B cell (primary cell): Measurements from ENCODE around the gene TMEM30B. TPM values are rescaled to one million over a fixed set of nuclear protein-coding genes. Genes with fewer than 3 reads are reported as not detected.

Experiments
- ATAC-seq: fragments of 200-7000 bp; cut with Tn5 transposase; one replicate; pipeline ENCODE4 v1.10.0; 2021; ENCODE audit warnings: low read depth, mild to moderate bottlenecking, moderate number of reproducible peaks, moderate library complexity
- CTCF ChIA-PET: fragments of 350-600 bp; sonication (Branson Sonifier 250); formaldehyde crosslinking; loops from one replicate; lab custom pipeline; 2021; ENCODE audit warnings: antibody characterized with exemption, inconsistent platforms; lab: Charles Lee
- POLR2A ChIA-PET: fragments of 350-600 bp; sonication (Branson Sonifier 250); formaldehyde crosslinking; loops from one replicate; lab custom pipeline; 2021; ENCODE audit warnings: antibody characterized with exemption; lab: Charles Lee
- DNase-seq: peaks from one replicate; pipeline ENCODE4 v3.0.0; 2013
- H2AFZ ChIP-seq: 2 replicates; pipeline ENCODE4 v1.6.1; 2012; ENCODE audit warnings: mild to moderate bottlenecking, low read depth, low read length; ENCODE audit not compliant: insufficient read depth, poor library complexity, severe bottlenecking
- H3K27ac ChIP-seq, 2 donors: 1 replicate in 1 of 2; 2 replicates in 1 of 2; pipeline ENCODE4 v1.5.1; 2012 to 2013; ENCODE audit warnings: low read length in 2 of 2, mild to moderate bottlenecking in 2 of 2, moderate library complexity in 1 of 2
- H3K27me3 ChIP-seq, 4 experiments: fragments of 200-600 bp in 1 of 4; sonication (generic) in 1 of 4; replicated peaks in 1 of 4; 1 replicate in 2 of 4; 2 replicates in 2 of 4; pipeline versions ENCODE4 v1.6.1 to v1.7.0; 2013 to 2016; ENCODE audit warnings: low read length in 3 of 4, mild to moderate bottlenecking in 2 of 4, mixed read lengths in 1 of 4, moderate library complexity in 1 of 4; ENCODE audit not compliant: insufficient read depth in 4 of 4, control insufficient read depth in 3 of 4; ENCODE audit errors: control extremely low read depth in 1 of 4
- H3K36me3 ChIP-seq, 2 experiments: replicated peaks in 1 of 2; 1 replicate in 1 of 2; 2 replicates in 1 of 2; pipeline versions ENCODE4 v1.6.1 to v1.7.1; 2013; ENCODE audit warnings: low read length in 1 of 2; ENCODE audit not compliant: insufficient read depth in 2 of 2, control insufficient read depth in 1 of 2; ENCODE audit errors: control extremely low read depth in 1 of 2, extremely low read depth in 1 of 2
- H3K4me1 ChIP-seq, 2 donors: fragments of 200-600 bp in 1 of 2; sonication (generic) in 1 of 2; 1 replicate in 1 of 2; 2 replicates in 1 of 2; pipeline versions ENCODE4 v1.5.1 to v1.6.1; 2013 to 2017; ENCODE audit warnings: low read length in 2 of 2; ENCODE audit not compliant: control insufficient read depth in 2 of 2, insufficient read depth in 2 of 2
- H3K4me2 ChIP-seq: replicated peaks from 2 replicates; pipeline ENCODE3; 2012; ENCODE audit warnings: mild to moderate bottlenecking, low read depth, low read length; ENCODE audit not compliant: poor library complexity, severe bottlenecking
- H3K4me3 ChIP-seq, 5 experiments: fragments of 200-600 bp in 1 of 5; sonication (generic) in 1 of 5; 1 replicate in 3 of 5; 2 replicates in 2 of 5; pipeline versions ENCODE4 v1.5.1 to v1.7.0; 2011 to 2016; ENCODE audit warnings: low read length in 4 of 5, mild to moderate bottlenecking in 4 of 5, low read depth in 2 of 5, control low read depth in 1 of 5, moderate library complexity in 1 of 5; ENCODE audit not compliant: insufficient read depth in 1 of 5; ENCODE audit errors: control extremely low read depth in 1 of 5, extremely low read depth in 1 of 5
- H3K79me2 ChIP-seq: fragments of 200-600 bp; sonication (generic); one replicate; pipeline ENCODE4 v1.6.0; 2016; ENCODE audit warnings: low read length; ENCODE audit not compliant: control insufficient read depth, insufficient read depth
- H3K9ac ChIP-seq: fragments of 200-600 bp; sonication (generic); 2 replicates; pipeline ENCODE4 v1.6.1; 2017; ENCODE audit warnings: mild to moderate bottlenecking, low read length, moderate library complexity
- H3K9me3 ChIP-seq, 3 donors: one replicate each; pipeline versions ENCODE4 v1.6.1 to v1.7.1; 2013; ENCODE audit warnings: low read length in 2 of 3; ENCODE audit not compliant: control insufficient read depth in 2 of 3, insufficient read depth in 1 of 3; ENCODE audit errors: control extremely low read depth in 1 of 3
- H4K20me1 ChIP-seq: 2 replicates; pipeline ENCODE4 v1.6.0; 2012; ENCODE audit warnings: mild to moderate bottlenecking, low read length; ENCODE audit not compliant: insufficient read depth, control insufficient read depth, poor library complexity, severe bottlenecking
- H3K27ac Mint-ChIP-seq: one replicate; pipeline ENCODE4 v1.8.0; 2021; ENCODE audit warnings: mixed read lengths
- H3K27me3 Mint-ChIP-seq: one replicate; pipeline ENCODE4 v1.8.0; 2021; ENCODE audit warnings: mixed read lengths
- H3K4me1 Mint-ChIP-seq: one replicate; pipeline ENCODE4 v1.8.0; 2021; ENCODE audit warnings: mixed read lengths
- H3K4me3 Mint-ChIP-seq: one replicate; pipeline ENCODE4 v1.8.0; 2021; ENCODE audit warnings: mixed read lengths
- H3K9me3 Mint-ChIP-seq: one replicate; pipeline ENCODE4 v1.8.0; 2022; ENCODE audit warnings: mixed read lengths; ENCODE audit not compliant: insufficient read depth
- CTCF ChIP-seq: fragments of 200-600 bp; IDR thresholded peaks from one replicate; pipeline ENCODE4 v1.8.0; 2022; ENCODE audit warnings: antibody characterized with exemption, mild to moderate bottlenecking
- EZH2 ChIP-seq: IDR thresholded peaks from 2 replicates; pipeline ENCODE4 v1.6.1; 2012; ENCODE audit warnings: borderline replicate concordance, low read depth, mild to moderate bottlenecking, moderate library complexity, low read length; ENCODE audit not compliant: insufficient read depth, poor library complexity, severe bottlenecking
- WGBS: methylation state at CpG from one replicate; pipeline ENCODE4 v1.1.5; 2013; ENCODE audit warnings: missing lambda C conversion rate; ENCODE audit not compliant: insufficient coverage; 5-methylcytosine and 5-hydroxymethylcytosine counted together
- intact Hi-C: fragments of 100-400 bp; cut with micrococcal nuclease; formaldehyde crosslinking; loops from one replicate; pipeline ENCODE4 v1.10.0; 2022
- polyA minus RNA-seq: library from RNA; depleted of rRNA, polyadenylated mRNA; stranded (reverse); fragments of >200 nt; gene quantifications from 2 replicates; pipeline ENCODE4 v1.2.3, GENCODE V29; 2012
- polyA plus RNA-seq: library from polyadenylated mRNA; depleted of rRNA; stranded (reverse); fragments of >200 nt; gene quantifications from 2 replicates; pipeline ENCODE4 v1.2.3, GENCODE V29; 2012
- total RNA-seq, 2 donors: library from RNA; stranded (reverse); fragments of 120-200 nt in 1 of 2; gene quantifications; 1 replicate in 1 of 2; 2 replicates in 1 of 2; pipeline versions ENCODE4 v1.2.3 to v1.2.4, GENCODE V29; 2013 to 2022

TMEM30B gene
- total RNA-seq = 0.20 and 0.44 TPM in 2 replicates
- 0.05 TPM for total RNA-seq (2013)
- polyA plus RNA-seq = 0.09 and 0.19 TPM in 2 replicates
- polyA minus RNA-seq = 0.26 and 0.29 TPM in 2 replicates

GRCh38 chr14:61281186-61281947 is at the start of gene TMEM30B:
Gene TMEM30B (minus strand): TSS chr14:61281338. CDS start chr14:61281147, 191 bp downstream.
- peaks cover 0 to 4% (median 0%) of the 10 kb centered on the region in 3 donors for H3K9me3 ChIP-seq
- no peak for TF ChIP-seq EZH2
- no peak for TF ChIP-seq CTCF
- peak within 1 kb of the TSS; percentile 83 for H3K4me3 Mint-ChIP-seq
- peak within 1 kb of the TSS; percentile 51 for H3K9ac ChIP-seq
- DNase-seq (no peak), ATAC-seq (no peak)
- intact Hi-C loops = no loop called here
- peak within 1 kb of the TSS; percentile 65 for H3K27ac Mint-ChIP-seq
- peak within 1 kb of the TSS in 4 of 5 experiments; percentile 18 to 53 (median 42) for H3K4me3 ChIP-seq
- no peak within 1 kb of the TSS for H3K27ac ChIP-seq
- H3K9me3 Mint-ChIP-seq = no peaks in the 10 kb centered on the region
- H3K4me1 Mint-ChIP-seq = peaks cover 13% of the 10 kb centered on the region
- H3K36me3 ChIP-seq = no peaks in the 10 kb centered on the region
- H2AFZ ChIP-seq = peak within 1 kb of the TSS; percentile 65
- peaks cover 67% of the 10 kb centered on the region for H3K27me3 Mint-ChIP-seq
- H4K20me1 ChIP-seq = no peaks in the 10 kb centered on the region
- ChIA-PET CTCF (interaction anchor here (1.2 to 1.7 kb wide), 3 partner anchors 10 to 931 kb away, joined by 3 to 5 read pairs (median 5); no protein-coding TSS in a partner anchor), POLR2A (no interaction called here)
- H3K79me2 ChIP-seq = no peaks in the 10 kb centered on the region
- peaks cover 0 to 29% (median 26%) of the 10 kb centered on the region in 4 experiments for H3K27me3 ChIP-seq
- peaks cover 10 to 18% of the 10 kb centered on the region in 2 donors for H3K4me1 ChIP-seq
- WGBS = 13% methylated on average over 36 of the region's 43 CpGs
- peak within 1 kb of the TSS; percentile 79 for H3K4me2 ChIP-seq

- peaks cover 11% of the 10 kb centered on the region for H3K4me1 Mint-ChIP-seq
- Histone ChIP-seq H3K27ac (no peak overlapping the region), H3K4me3 (no peak overlapping the region), H4K20me1 (no peaks in the 10 kb centered on the region), H3K9me3 (no peaks in the 10 kb centered on the region), H3K27me3 (no peaks in the 10 kb centered on the region), H3K79me2 (no peaks in the 10 kb centered on the region), H2AFZ (no peak overlapping the region), H3K36me3 (no peaks in the 10 kb centered on the region), H3K9ac (no peak overlapping the region), H3K4me2 (no peak overlapping the region), H3K4me1 (peaks cover 5 to 13% of the 10 kb centered on the region in 2 donors)
- no peaks in the 10 kb centered on the region for H3K9me3 Mint-ChIP-seq
- no peak for DNase-seq
- intact Hi-C loops = no loop called here
- ChIA-PET POLR2A (no interaction called here), CTCF (no interaction called here)
- H3K27ac Mint-ChIP-seq = no peak overlapping the region
- H3K4me3 Mint-ChIP-seq = no peak overlapping the region
- ATAC-seq = no peak
- H3K27me3 Mint-ChIP-seq = no peaks in the 10 kb centered on the region
- no CpG with 5 or more reads among the region's 1 CpG for WGBS
- no peak for TF ChIP-seq CTCF
- no peak for TF ChIP-seq EZH2
Observed at GRCh38 chr14:61330511-61330910, 49.4 kb upstream of the TMEM30B start.
